HepG2 (cell line): ENCODE data around the gene GLTPD2. TPM values are rescaled to one million over a fixed set of nuclear protein-coding genes. Genes with fewer than 3 reads are reported as not detected.

Experiments
- ATF7-NPFF ChIP-seq: sonication (generic); formaldehyde crosslinking; IDR thresholded peaks from 2 replicates; pipeline ENCODE4 v1.8.1; 2023; ENCODE audit warnings: mild to moderate bottlenecking, low read depth, missing genetic modification reagents, moderate library complexity
- EEA1 ChIP-seq: sonication (generic); formaldehyde crosslinking; IDR thresholded peaks from 2 replicates; pipeline ENCODE4 v1.5.1; 2020; ENCODE audit warnings: mild to moderate bottlenecking, missing genetic modification reagents, borderline replicate concordance
- FOXP1 ChIP-seq, 2 experiments: fragments of 450-650 bp in 1 of 2; IDR thresholded peaks; 2 replicates each; pipeline ENCODE4 v1.6.1; 2017 to 2018; ENCODE audit warnings: antibody characterized with exemption in 1 of 2
- GPN1 ChIP-seq: sonication (generic); formaldehyde crosslinking; IDR thresholded peaks from 2 replicates; pipeline ENCODE4 v1.5.1; 2020; ENCODE audit warnings: missing genetic modification reagents, borderline replicate concordance
- KDM5B ChIP-seq: sonication (generic); formaldehyde crosslinking; IDR thresholded peaks from 2 replicates; pipeline ENCODE4 v1.4.0; 2020; ENCODE audit warnings: missing genetic modification reagents, mild to moderate bottlenecking, borderline replicate concordance
- MAFG ChIP-seq: sonication (generic); formaldehyde crosslinking; IDR thresholded peaks from 2 replicates; pipeline ENCODE4 v1.5.1; 2020; ENCODE audit warnings: mild to moderate bottlenecking, missing genetic modification reagents
- MIXL1 ChIP-seq: IDR thresholded peaks from 2 replicates; pipeline ENCODE4 v1.6.1; 2016
- MXI1 ChIP-seq: IDR thresholded peaks from 3 replicates; pipeline ENCODE4 v1.6.1; 2012; ENCODE audit warnings: low read depth, low read length, inconsistent platforms, borderline replicate concordance
- MYC ChIP-seq: sonication (generic); formaldehyde crosslinking; IDR thresholded peaks from 2 replicates; pipeline ENCODE4 v1.9.0; 2021; ENCODE audit warnings: missing genetic modification reagents, borderline replicate concordance
- NCOR1 ChIP-seq: fragments of 200-600 bp; sonication (generic); IDR thresholded peaks from 2 replicates; pipeline ENCODE4 v1.7.0; 2017; ENCODE audit warnings: antibody characterized with exemption, low read length, borderline replicate concordance
- RNF2 ChIP-seq: fragments of 450-650 bp; conservative IDR thresholded peaks from 2 replicates; pipeline ENCODE4 v1.6.1; 2016; ENCODE audit warnings: low read depth
- SMAD9 ChIP-seq: sonication (generic); formaldehyde crosslinking; IDR thresholded peaks from 2 replicates; pipeline ENCODE4 v1.5.1; 2020; ENCODE audit warnings: mild to moderate bottlenecking, missing genetic modification reagents
- ZIK1 ChIP-seq: sonication (generic); formaldehyde crosslinking; IDR thresholded peaks from 2 replicates; pipeline ENCODE4 v1.5.0; 2020; ENCODE audit warnings: mild to moderate bottlenecking, low read depth, missing genetic modification reagents, borderline replicate concordance
- ZMYM4 ChIP-seq: sonication (generic); formaldehyde crosslinking; IDR thresholded peaks from 2 replicates; pipeline ENCODE4 v1.8.1; 2023; ENCODE audit warnings: mild to moderate bottlenecking, missing genetic modification reagents
- ZNF124 ChIP-seq: sonication (generic); formaldehyde crosslinking; IDR thresholded peaks from 2 replicates; pipeline ENCODE4 v1.4.0; 2020; ENCODE audit warnings: missing genetic modification reagents
- ZNF331 ChIP-seq: sonication (generic); formaldehyde crosslinking; IDR thresholded peaks from 2 replicates; pipeline ENCODE4 v1.4.0; 2020; ENCODE audit warnings: missing genetic modification reagents
- ZNF441 ChIP-seq: sonication (generic); formaldehyde crosslinking; IDR thresholded peaks from 2 replicates; pipeline ENCODE4 v1.7.0; 2021; ENCODE audit warnings: missing genetic modification reagents, borderline replicate concordance
- ZNF670 ChIP-seq: sonication (generic); formaldehyde crosslinking; IDR thresholded peaks from 2 replicates; pipeline ENCODE4 v1.8.0; 2022; ENCODE audit warnings: mild to moderate bottlenecking, missing genetic modification reagents, borderline replicate concordance
- ZNF713 ChIP-seq: sonication (generic); formaldehyde crosslinking; IDR thresholded peaks from 2 replicates; pipeline ENCODE4 v1.4.0; 2020; ENCODE audit warnings: mild to moderate bottlenecking, missing genetic modification reagents
- polyA plus RNA-seq, 8 experiments: library from polyadenylated mRNA; depleted of rRNA in 3 of 8; stranded (reverse) in 7 of 8; unstranded in 1 of 8; fragments of >200 nt; fragmentation: Illumina TruSeq in 4 of 8; extraction: Trizol in 4 of 8; gene quantifications; 2 replicates each; pipeline versions ENCODE4 v1.2.1 to v1.2.3, GENCODE V29; 2011 to 2016; ENCODE audit warnings: low read depth in 4 of 8, missing spikeins in 1 of 8, mixed read lengths in 1 of 8; ENCODE audit not compliant: insufficient read depth in 1 of 8
- total RNA-seq, 5 experiments: library from RNA; depleted of rRNA; stranded (reverse); fragments of >200 nt; fragmentation: Illumina TruSeq; extraction: Trizol; gene quantifications; 2 replicates each; pipeline ENCODE4 v1.2.3, GENCODE V29; 2016; ENCODE audit warnings: low read depth in 1 of 5
- TF ChIP-seq, protein P1 (sequence below): sonication (generic); formaldehyde crosslinking; IDR thresholded peaks from 2 replicates; pipeline ENCODE4 v1.8.1; 2023; ENCODE audit warnings: mild to moderate bottlenecking, moderate library complexity, missing genetic modification reagents
- TF ChIP-seq, protein P2 (sequence below): sonication (generic); formaldehyde crosslinking; IDR thresholded peaks from 2 replicates; pipeline ENCODE4 v1.5.0; 2020; ENCODE audit warnings: missing genetic modification reagents
- TF ChIP-seq, protein P3 (sequence below): sonication (generic); formaldehyde crosslinking; IDR thresholded peaks from 2 replicates; pipeline ENCODE4 v1.5.1; 2020; ENCODE audit warnings: mild to moderate bottlenecking, missing genetic modification reagents, borderline replicate concordance
- TF ChIP-seq, protein P4 (sequence below): sonication (generic); formaldehyde crosslinking; IDR thresholded peaks from 2 replicates; pipeline ENCODE4 v1.4.0; 2020; ENCODE audit warnings: mild to moderate bottlenecking, missing genetic modification reagents

GLTPD2 gene
- total and polyA plus RNA-seq, 2 of the 13 experiments (the other 11 are each of a cell fraction or from before 2014, with no cell fraction given) = 7.5 to 12.9 TPM

DNA sequence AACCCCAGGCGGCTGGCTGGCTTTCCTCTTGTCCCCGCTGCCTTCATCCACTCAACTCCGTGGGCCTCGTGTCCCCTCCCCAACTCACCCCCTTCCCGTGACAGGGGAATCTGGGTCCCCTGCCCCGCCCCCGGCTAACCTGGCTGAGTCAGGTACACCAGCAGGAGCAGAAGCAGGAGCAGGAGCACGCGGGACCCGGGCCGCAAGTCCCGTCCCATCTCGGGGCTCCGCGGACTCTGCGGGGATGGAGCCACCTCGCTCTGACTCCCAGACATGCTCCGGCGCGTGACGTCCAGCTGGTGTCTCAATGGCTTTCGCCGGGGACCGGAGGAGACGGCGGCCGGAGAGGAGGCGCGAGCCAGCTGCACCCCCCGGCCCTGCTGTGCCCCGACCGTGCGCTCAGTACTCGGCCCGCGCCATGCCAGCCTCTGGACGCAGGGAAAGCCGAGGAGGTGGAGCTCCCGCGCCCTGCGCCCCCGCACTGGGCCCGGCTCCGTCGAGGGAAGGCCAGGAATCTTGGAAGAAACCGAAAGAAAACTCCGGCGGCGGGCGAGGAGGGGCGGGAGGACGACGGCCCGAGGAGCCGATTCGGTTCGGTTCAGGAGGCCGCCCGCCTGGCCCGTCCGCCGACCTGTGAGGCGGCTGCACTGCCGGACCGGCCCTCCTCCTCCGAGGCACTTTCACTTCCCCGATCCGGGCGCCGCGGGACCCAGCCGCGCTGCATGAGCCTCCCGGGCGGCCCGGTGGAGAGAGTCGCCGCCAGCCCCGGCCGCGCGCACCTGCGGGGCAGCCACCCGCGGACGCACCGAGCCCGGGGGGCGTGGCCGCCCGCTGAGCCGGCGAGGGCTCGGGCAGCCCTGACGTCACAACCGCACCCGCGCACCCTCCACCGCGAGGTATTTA, 49.4 kb upstream of the GLTPD2 start, which contains the start of the genes CXCL16 and ZMYND15 (continued):
- TF ChIP-seq MIXL1 (CRISPR knock-in tag) (no peak), MAFG (CRISPR knock-in tag) (no peak), ZNF331 (CRISPR knock-in tag) (no peak), ZNF124 (CRISPR knock-in tag) (no peak), ZNF441 (CRISPR knock-in tag) (no peak), ZNF670 (CRISPR knock-in tag) (no peak), EEA1 (CRISPR knock-in tag) (peak; percentile 53; the same call in 1 of the 2 replicates), FOXP1 (IDR thresholded peaks at IDR 0.05) (no peak), FOXP1 (CRISPR knock-in tag; IDR thresholded peaks at IDR 0.05) (no peak), ZNF713 (CRISPR knock-in tag) (no peak), NCOR1 (no peak), SMAD9 (CRISPR knock-in tag) (no peak), ZMYM4 (CRISPR knock-in tag) (0 out of 2 replicates have a peak, but pooled peaks have one; percentile 17), RNF2 (no peak), MXI1 (no peak), MYC (CRISPR knock-in tag) (no peak; the same call in 1 of the 2 replicates), ZIK1 (CRISPR knock-in tag) (0 out of 2 replicates have a peak, but pooled peaks have one; percentile 65), ATF7-NPFF (peak; percentile 25; the same call in 1 of the 2 replicates), GPN1 (CRISPR knock-in tag) (no peak), KDM5B (CRISPR knock-in tag) (peak; percentile 90)
- TF ChIP-seq, protein P1, sequence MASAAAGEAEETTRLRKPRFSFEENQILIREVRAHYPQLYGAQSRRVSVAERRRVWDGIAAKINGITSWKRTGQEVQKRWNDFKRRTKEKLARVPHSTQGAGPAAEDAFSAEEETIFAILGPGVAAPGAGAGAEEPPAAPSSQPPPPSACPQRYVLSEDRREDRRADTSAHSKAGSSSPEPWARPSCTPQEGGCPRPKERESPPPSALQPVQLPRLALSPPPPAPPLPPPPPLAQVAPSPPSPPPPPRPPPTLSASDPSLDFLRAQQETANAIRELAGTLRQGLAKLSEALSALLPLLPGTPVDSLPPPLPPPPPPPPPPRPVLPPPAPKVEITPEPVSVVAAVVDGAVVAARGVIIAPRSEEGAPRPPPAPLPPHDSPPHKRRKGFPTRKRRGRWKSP (CRISPR knock-in tag) = no peak
- TF ChIP-seq, protein P2, sequence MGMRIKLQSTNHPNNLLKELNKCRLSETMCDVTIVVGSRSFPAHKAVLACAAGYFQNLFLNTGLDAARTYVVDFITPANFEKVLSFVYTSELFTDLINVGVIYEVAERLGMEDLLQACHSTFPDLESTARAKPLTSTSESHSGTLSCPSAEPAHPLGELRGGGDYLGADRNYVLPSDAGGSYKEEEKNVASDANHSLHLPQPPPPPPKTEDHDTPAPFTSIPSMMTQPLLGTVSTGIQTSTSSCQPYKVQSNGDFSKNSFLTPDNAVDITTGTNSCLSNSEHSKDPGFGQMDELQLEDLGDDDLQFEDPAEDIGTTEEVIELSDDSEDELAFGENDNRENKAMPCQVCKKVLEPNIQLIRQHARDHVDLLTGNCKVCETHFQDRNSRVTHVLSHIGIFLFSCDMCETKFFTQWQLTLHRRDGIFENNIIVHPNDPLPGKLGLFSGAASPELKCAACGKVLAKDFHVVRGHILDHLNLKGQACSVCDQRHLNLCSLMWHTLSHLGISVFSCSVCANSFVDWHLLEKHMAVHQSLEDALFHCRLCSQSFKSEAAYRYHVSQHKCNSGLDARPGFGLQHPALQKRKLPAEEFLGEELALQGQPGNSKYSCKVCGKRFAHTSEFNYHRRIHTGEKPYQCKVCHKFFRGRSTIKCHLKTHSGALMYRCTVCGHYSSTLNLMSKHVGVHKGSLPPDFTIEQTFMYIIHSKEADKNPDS (CRISPR knock-in tag) = 0 out of 2 replicates have a peak, but pooled peaks have one; percentile 59
- TF ChIP-seq, protein P3, sequence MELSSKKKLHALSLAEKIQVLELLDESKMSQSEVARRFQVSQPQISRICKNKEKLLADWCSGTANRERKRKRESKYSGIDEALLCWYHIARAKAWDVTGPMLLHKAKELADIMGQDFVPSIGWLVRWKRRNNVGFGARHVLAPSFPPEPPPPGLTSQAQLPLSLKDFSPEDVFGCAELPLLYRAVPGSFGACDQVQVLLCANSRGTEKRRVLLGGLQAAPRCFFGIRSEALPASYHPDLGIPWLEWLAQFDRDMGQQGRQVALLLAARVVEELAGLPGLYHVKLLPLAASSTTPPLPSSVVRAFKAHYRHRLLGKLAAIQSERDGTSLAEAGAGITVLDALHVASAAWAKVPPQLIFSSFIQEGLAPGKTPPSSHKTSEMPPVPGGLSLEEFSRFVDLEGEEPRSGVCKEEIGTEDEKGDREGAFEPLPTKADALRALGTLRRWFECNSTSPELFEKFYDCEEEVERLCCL = no peak
- TF ChIP-seq, protein P4, sequence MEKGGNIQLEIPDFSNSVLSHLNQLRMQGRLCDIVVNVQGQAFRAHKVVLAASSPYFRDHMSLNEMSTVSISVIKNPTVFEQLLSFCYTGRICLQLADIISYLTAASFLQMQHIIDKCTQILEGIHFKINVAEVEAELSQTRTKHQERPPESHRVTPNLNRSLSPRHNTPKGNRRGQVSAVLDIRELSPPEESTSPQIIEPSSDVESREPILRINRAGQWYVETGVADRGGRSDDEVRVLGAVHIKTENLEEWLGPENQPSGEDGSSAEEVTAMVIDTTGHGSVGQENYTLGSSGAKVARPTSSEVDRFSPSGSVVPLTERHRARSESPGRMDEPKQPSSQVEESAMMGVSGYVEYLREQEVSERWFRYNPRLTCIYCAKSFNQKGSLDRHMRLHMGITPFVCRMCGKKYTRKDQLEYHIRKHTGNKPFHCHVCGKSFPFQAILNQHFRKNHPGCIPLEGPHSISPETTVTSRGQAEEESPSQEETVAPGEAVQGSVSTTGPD = no peak
